GM19099 (cell line): ENCODE data around the gene CHST13.

Source experiments
- POLR2A ChIP-seq: IDR thresholded peaks from 3 replicates; pipeline ENCODE4 v1.6.1; 2011; ENCODE audit warnings: low read depth; ENCODE audit not compliant: insufficient read length; ENCODE audit errors: extremely low read depth

Gene CHST13

GRCh38 chr3:126484148-126484547, 39.8 kb upstream of the CHST13 start:
- TF ChIP-seq POLR2A = no peak

- no peak for TF ChIP-seq POLR2A
Observed at GRCh38 chr3:126484662-126485061, 39.3 kb upstream of the CHST13 start.

GRCh38 chr3:126485176-126485897, 38.6 kb upstream of the CHST13 start:
- TF ChIP-seq POLR2A = no peak

- TF ChIP-seq POLR2A = no peak
Observed at GRCh38 chr3:126485956-126486355, 38.0 kb upstream of the CHST13 start.

- TF ChIP-seq POLR2A = no peak
Observed at GRCh38 chr3:126486360-126486847, 37.6 kb upstream of the CHST13 start.

DNA sequence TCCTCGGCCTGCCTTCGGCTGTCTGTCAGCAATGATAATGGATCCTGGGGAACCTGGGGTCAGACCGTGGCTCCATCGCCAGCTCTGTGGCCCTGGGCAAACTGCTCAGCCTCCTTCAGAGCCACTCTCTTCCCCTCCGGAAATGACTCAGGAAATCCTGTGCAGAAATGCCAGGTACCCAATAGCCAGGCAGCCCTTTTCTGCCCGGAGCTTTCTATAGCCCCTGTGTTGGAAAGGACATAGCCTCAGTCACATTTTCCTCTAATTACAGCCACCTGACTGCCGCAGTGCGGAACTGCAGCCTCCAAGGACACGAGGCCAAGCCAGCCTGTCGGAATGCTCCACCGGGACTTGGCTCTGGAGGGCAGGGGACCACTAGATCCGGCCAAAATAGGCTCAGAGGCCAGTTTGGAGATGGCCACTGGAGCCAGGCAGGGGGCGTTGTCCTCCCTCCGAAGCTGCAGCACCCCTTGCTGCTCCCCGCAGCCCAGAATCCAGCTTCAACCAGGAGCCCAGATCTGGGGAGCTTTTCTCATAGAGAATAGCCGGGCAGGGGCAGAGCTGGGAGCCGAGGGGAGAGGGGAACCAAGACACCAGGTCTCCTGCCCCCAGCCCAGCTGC, 36.7 kb upstream of the CHST13 start:
- TF ChIP-seq POLR2A = no peak

GRCh38 chr3:126488185-126488584, 35.8 kb upstream of the CHST13 start:
- no peak for TF ChIP-seq POLR2A

GRCh38 chr3:126488886-126489569, 34.9 kb upstream of the CHST13 start:
- TF ChIP-seq POLR2A = no peak

DNA sequence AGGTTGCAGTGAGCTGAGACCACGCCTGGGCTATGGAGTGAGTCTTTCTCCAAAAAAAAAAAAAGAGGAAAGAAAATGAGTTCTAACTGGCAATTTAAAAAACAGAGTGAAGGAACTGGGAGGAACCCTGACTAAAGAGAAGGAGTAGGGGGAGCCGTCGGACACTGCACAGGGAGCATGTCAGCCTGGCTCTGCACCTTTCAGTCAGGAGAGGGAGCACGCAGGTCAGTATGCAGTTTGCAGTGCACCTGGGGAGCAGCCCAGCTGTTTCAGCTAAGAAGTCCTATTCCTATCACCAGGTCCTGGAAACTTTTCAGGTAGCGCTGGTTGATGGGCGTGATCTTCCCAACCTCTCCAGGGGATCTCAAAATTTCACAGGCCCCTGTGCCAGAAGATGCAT, 33.3 kb upstream of the CHST13 start:
- no peak for TF ChIP-seq POLR2A

DNA sequence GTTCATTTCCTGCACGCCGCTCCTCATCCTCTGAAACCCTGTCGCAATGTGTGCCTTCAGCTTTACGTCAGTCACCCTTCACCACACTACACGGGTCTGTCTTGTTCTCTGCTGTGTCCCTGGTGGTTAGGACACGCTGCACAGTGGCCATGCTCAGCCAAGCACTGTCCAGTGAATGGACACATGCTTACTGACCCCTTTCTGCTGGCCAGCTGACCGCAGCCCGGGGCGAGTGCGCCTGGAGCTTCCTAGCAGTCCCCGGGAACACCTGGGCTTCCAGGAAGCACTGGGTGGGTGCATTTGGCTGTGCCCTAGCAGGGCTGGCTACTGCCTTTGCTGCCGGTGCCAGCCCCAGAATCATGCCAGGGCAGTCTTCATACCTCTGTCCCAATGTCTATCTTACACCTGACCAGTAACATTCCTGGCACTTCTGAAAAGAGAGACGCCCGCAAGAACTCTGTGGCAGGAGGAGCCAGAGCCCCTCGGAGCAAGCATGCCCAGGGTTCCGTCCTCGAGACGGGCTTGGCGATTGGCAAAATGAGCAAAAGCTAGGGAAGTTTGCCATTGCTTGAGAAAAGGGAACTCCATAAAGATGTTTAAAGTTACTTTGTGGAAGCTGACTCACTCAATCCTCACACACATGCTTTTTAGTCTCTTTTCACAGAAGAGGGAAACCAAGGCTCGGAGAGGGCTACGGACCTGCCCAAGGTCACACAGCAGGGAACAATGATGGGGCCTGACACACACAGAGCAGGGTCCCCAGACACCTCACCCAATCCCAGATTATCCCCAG, 32.5 kb upstream of the CHST13 start:
- TF ChIP-seq POLR2A = no peak

- no peak for TF ChIP-seq POLR2A
Observed at GRCh38 chr3:126493051-126493450, 30.9 kb upstream of the CHST13 start.

DNA sequence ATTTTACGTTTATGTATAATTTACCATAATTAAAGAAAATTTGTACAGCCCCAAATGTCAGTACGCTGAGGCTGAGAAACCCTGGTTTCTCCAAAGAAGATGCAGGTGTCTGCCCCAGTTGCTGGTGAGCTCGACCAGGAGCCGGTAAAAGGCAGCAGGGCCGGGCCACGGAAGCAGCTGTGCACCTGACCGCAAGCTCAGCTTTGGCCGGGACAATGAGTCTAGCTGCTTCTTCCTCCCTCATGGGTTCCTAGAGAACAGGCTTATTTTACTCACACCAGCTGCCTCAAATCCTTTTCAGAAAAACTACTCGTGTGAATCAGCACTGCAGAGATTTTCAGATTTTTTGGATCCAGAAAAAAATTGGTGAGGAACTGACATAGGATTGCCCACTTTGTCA, 30.2 kb upstream of the CHST13 start:
- TF ChIP-seq POLR2A = no peak

DNA sequence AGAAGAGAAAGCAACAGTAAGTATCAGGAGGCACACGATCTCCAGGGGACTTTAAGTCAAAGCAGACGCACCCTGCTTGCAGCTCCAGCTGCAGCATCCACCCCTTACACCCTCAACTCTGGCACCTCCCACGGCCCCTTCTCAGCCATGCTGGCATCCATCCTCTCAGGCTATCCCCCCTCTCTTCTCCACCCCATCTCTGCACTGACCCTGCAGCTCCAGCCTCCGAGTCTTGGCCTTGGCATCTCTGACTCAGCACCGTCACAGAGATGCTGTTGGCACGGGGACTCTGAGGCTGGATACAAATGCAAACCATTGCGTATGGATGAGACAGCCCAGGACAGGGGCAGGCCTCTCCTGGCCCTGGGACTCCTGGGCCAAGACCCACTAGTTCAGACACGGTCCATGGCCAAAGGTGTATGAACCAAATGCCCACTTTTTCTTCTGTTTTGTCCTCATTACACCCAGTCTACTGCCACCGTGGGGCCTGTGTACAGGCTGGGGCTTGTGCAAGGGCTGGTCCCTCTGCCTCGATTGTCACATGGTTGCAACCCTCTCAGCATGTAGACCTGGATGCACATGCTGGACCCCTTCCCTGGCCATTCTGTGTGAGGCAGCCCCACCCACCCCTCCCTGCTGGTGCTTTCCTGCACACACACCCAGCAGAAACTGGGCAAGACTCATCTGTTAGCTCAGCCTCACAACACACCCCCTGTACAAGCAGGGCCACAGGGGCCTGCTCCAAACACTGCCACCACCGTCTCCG, 29.6 kb upstream of the CHST13 start:
- no peak for TF ChIP-seq POLR2A

- TF ChIP-seq POLR2A = no peak
Observed at GRCh38 chr3:126494970-126495230, 29.1 kb upstream of the CHST13 start.

DNA sequence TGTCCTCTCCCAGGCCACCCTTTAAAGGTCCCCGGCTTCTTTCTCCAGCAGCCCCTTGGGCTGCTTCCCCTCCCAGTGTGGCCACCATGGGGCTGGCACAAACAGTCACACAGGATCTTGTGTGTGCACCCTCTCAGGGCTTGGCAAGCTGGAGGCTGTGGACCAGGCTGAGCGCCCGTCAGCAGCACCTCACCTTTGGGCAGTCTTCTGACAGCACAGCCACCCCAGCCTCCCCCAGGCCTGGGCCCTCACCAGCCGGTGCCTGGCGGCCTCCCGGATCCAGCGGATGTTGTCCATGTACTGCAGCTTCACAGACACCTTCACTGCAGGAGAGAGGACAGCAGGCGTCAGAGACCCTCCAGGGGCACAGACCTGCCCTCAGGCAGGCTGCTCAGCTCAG, 28.2 kb upstream of the CHST13 start:
- no peak for TF ChIP-seq POLR2A
